Thoracic aorta (tissue), 2 donors: Measurements from ENCODE around the gene ZNF695. TPM values are rescaled to one million over a fixed set of nuclear protein-coding genes. Genes with fewer than 3 reads are reported as not detected.
"Not testable (repeated sequence)": the region's sequence is repeated elsewhere in the genome, so short reads cannot be mapped to it uniquely, and the experiment has no call there.

Experiments used
- ATAC-seq: fragments of 150-250 bp; one replicate; pipeline ENCODE4 v1.8.0; 2017; ENCODE audit warnings: low read depth; ENCODE audit not compliant: insufficient number of reproducible peaks, low FRiP score
- DNase-seq: peaks from one replicate; pipeline ENCODE4 v3.0.0-alpha.2; 2020; ENCODE audit warnings: low spot score
- H3K27ac ChIP-seq, 2 donors: fragments of 200-600 bp; sonication (generic); 1 replicate in 1 of 2; 2 replicates in 1 of 2; pipeline ENCODE4 v1.5.1; 2016; ENCODE audit warnings: mild to moderate bottlenecking in 2 of 2, moderate library complexity in 2 of 2
- H3K27me3 ChIP-seq: fragments of 200-600 bp; sonication (generic); replicated peaks from 2 replicates; pipeline ENCODE4 v1.6.0; 2016; ENCODE audit warnings: mild to moderate bottlenecking; ENCODE audit not compliant: insufficient read depth
- H3K36me3 ChIP-seq: fragments of 200-600 bp; sonication (generic); one replicate; pipeline ENCODE4 v1.5.1; 2016
- H3K4me1 ChIP-seq, 2 donors: fragments of 200-600 bp; sonication (generic); 1 replicate in 1 of 2; 2 replicates in 1 of 2; pipeline versions ENCODE4 v1.5.1 to v1.6.0; 2016; ENCODE audit warnings: low read depth in 2 of 2, mild to moderate bottlenecking in 1 of 2; ENCODE audit not compliant: control insufficient read depth in 1 of 2
- H3K4me3 ChIP-seq: fragments of 200-600 bp; sonication (generic); 2 replicates; pipeline ENCODE4 v1.5.1; 2016; ENCODE audit warnings: mild to moderate bottlenecking
- H3K9me3 ChIP-seq: fragments of 200-600 bp; sonication (generic); 2 replicates; pipeline ENCODE4 v1.5.1; 2016
- CTCF ChIP-seq: fragments of 200-600 bp; sonication (generic); IDR thresholded peaks from one replicate; pipeline ENCODE4 v1.5.1; 2019; ENCODE audit warnings: antibody characterized with exemption
- total RNA-seq, 2 donors: library from RNA; depleted of rRNA; stranded (reverse); fragments of >200 nt; gene quantifications; one replicate each; pipeline versions ENCODE4 v1.1.0 to v1.2.3, GENCODE V29; 2016

ZNF695 gene
- total RNA-seq, 2 donors from 2014 or later: not detected

- no peak for DNase-seq
- no peaks in the 10 kb centered on the region for H3K4me1 ChIP-seq
- H3K36me3 ChIP-seq: peaks cover under 1% of the 10 kb centered on the region
- H3K27ac ChIP-seq: no peak overlapping the region
- H3K9me3 ChIP-seq: peaks cover 43% of the 10 kb centered on the region
- no peak overlapping the region for H3K4me3 ChIP-seq
- ATAC-seq: no peak
- no peaks in the 10 kb centered on the region for H3K27me3 ChIP-seq
- TF ChIP-seq CTCF: no peak
Observed at GRCh38 chr1:247043406-247043805, 35.5 kb upstream of the ZNF695 start.

DNA sequence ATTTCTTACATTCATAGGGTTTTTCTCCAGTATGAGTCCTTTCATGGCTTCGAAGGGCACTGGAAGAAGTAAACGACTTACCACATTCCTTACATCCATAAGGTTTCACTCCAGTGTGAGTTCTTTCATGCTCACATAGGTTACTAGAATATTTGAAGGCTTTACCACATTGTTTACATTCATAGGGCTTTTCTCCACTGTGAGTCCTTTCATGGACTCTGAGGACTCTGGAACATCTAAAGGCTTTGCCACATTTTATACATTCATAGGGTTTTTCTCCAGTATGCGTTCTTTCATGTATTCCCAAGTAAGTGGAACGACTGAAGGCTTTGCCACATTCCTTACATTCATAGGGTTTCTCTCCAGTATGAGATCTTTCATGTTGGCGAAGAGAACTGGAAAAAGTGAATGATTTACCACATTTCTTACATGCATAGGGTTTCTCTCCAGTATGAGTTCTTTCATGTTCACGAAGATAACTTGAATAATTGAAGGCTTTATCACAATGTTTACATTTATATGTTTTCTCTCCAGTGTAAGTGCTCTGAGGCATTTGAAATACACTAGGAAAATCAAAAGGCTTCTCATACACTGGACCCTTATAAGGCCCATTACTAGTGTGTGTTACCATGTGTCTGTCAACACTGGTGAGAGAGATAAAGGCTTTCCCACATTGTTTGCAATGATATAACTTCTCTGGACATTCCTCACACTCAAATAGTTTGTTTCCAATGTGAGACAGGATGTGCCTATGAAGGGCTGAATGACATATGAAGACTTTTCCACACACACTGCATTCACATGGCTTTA, 29.9 kb upstream of the ZNF695 start:
- Histone ChIP-seq H3K36me3 (peaks cover 22% of the 10 kb centered on the region), H3K27ac (no peak overlapping the region), H3K4me1 (no peaks in the 10 kb centered on the region), H3K27me3 (no peaks in the 10 kb centered on the region), H3K4me3 (no peak overlapping the region), H3K9me3 (peaks cover 61% of the 10 kb centered on the region)
- ATAC-seq (no peak), DNase-seq (no peak)
- TF ChIP-seq CTCF: no peak

DNA sequence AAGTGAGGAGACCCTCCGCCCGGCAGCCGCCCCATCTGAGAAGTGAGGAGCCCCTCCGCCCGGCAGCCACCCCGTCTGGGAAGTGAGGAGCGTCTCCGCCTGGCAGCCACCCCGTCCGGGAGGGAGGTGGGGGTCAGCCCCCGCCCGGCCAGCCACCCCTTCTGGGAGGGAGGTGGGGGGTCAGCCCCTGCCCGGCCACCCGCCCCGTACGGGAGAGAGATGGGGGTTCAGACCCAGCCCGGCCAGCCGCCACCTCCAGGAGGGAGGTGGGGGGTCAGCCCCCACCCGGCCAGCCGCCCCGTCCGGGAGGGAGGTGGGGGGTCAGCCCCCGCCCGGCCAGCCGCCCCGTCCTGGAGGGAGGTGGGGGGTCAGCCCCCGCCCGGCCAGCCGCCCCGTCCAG, 24.4 kb upstream of the ZNF695 start:
- not testable (repeated sequence) for H3K4me1 ChIP-seq, H3K4me3 ChIP-seq, H3K27ac ChIP-seq, H3K27me3 ChIP-seq, DNase-seq, ATAC-seq
- peaks cover 55% of the 10 kb centered on the region for H3K9me3 ChIP-seq
- H3K36me3 ChIP-seq: peaks cover 11% of the 10 kb centered on the region

DNA sequence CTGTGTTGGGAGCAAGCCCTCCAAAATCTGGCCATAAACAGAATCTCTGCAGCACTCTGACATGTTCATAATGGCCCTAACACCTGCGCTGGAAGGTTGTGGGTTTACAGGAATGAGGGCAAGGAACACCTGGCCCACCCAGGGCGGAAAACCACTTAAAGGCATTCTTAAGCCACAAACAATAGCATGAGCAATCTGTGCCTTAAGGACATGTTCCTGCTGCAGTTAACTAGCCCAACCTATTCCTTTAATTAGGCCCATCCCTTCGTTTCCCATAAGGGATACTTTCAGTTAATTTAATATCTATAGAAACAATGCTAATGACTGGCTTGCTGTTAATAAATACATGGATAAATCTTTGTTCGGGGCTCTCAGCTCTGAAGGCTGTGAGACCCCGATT, 16.8 kb upstream of the ZNF695 start:
- not testable (repeated sequence) for ATAC-seq, H3K27ac ChIP-seq, DNase-seq, H3K27me3 ChIP-seq, H3K4me1 ChIP-seq, H3K4me3 ChIP-seq, H3K36me3 ChIP-seq
- H3K9me3 ChIP-seq: peaks cover 22% of the 10 kb centered on the region

DNA sequence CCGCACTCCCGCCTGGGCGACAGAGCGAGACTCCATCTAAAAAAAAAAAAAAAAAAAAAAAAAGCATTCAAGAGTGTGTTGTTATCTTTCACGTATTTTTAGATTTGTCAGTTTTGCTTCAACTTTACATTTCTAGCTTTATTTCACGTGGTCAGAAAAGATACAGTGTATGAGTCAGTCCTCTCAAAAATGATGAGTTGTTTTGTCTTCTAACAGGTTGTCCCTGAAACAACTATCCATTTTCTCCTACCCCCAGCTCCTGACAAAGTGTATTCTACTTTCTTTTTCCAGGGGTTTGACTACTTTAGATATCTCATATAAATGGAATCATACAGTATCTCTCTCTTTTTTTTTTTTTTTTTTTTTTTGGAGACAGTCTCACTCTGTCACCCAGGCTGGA, 5.5 kb upstream of the ZNF695 start:
- Histone ChIP-seq H3K4me1 (no peaks in the 10 kb centered on the region), H3K36me3 (no peaks in the 10 kb centered on the region), H3K9me3 (no peaks in the 10 kb centered on the region), H3K27me3 (no peaks in the 10 kb centered on the region), H3K27ac (no peak overlapping the region), H3K4me3 (no peak overlapping the region)
- ATAC-seq (no peak), DNase-seq (no peak)
- no peak for TF ChIP-seq CTCF

- H3K36me3 ChIP-seq: no peaks in the 10 kb centered on the region
- peaks cover 0 to 6% of the 10 kb centered on the region in 2 donors for H3K4me1 ChIP-seq
- TF ChIP-seq CTCF: no peak
- H3K4me3 ChIP-seq: peak overlapping the region; percentile 68
- peaks cover 6% of the 10 kb centered on the region for H3K9me3 ChIP-seq
- H3K27me3 ChIP-seq: no peaks in the 10 kb centered on the region
- no peak for DNase-seq
- ATAC-seq: no peak
- H3K27ac ChIP-seq: no peak overlapping the region
Observed at GRCh38 chr1:247008406-247008799, 546 bp upstream of the ZNF695 start.

GRCh38 chr1:247004081-247004480, 3.8 kb downstream of the ZNF695 start:
- not testable (repeated sequence) for H3K4me3 ChIP-seq, H3K4me1 ChIP-seq, H3K36me3 ChIP-seq, DNase-seq, H3K27me3 ChIP-seq, H3K9me3 ChIP-seq, ATAC-seq, H3K27ac ChIP-seq
